Measurements from ENCODE around the gene BCL2L1.

Gene BCL2L1

DNA sequence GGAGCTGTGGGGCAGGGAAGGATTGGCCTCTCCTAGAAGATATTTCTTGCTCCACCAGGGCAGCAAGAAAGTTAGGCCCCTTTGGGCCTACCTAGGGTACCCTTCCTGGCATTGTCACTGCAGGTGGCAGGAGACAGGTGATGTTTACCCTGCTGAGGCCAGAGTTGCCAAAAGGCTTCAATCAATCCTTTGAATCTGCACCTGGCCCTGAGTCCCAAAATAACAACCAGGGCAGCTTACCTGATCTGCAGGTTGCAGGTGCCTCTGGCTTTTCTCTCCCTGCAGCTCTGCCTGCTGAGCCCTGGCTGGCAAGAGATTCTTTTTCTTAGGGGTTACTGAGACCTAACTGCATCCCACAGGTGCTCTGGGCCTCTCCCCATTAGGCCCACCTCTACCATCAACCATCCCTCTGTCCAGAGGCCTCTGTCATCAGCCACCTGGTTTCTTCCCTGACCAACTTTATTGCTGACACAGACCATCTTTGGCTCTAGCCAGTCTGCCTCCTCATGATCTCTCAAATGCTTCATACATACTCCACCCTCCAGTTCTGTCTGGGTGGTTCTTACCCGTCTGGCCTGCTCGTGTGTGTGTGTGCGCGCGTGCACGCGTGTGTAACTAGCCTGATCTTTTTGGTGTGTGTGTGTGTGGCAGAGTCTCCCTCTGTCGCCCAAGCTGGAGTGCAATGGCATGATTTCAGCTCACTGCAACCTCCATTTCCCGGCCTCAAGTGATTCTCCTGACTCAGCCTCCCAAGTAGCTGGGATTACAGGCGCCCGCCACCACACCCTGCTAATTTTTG, 13.7 kb downstream of the BCL2L1 start:
- no peak for DNase-seq (ENCODE audit: low spot score)

GRCh38 chr20:31707994-31708735, 14.5 kb downstream of the BCL2L1 start:
- DNase-seq (ENCODE audit: low spot score) = peak; percentile 52

DNA sequence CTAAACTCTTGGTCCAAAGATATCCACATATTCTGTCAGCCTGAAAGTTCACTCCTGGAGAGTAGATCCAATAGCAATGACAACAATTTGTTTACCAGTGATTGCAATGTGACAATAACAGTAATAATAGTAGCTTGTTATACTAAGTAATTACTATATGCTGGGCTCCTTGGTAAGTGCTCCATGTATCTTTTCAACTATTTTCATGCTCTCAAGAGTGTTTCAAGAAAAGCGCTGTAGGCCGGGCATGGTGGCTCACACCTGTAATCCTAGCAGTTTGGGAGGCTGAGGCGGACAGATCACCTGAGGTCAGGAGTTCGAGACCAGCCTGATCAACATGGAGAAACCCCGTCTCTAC, 15.4 kb downstream of the BCL2L1 start:
- DNase-seq (ENCODE audit: low spot score) = no peak

GRCh38 chr20:31706607-31707257, 15.9 kb downstream of the BCL2L1 start:
- DNase-seq (ENCODE audit: low spot score) = no peak

DNA sequence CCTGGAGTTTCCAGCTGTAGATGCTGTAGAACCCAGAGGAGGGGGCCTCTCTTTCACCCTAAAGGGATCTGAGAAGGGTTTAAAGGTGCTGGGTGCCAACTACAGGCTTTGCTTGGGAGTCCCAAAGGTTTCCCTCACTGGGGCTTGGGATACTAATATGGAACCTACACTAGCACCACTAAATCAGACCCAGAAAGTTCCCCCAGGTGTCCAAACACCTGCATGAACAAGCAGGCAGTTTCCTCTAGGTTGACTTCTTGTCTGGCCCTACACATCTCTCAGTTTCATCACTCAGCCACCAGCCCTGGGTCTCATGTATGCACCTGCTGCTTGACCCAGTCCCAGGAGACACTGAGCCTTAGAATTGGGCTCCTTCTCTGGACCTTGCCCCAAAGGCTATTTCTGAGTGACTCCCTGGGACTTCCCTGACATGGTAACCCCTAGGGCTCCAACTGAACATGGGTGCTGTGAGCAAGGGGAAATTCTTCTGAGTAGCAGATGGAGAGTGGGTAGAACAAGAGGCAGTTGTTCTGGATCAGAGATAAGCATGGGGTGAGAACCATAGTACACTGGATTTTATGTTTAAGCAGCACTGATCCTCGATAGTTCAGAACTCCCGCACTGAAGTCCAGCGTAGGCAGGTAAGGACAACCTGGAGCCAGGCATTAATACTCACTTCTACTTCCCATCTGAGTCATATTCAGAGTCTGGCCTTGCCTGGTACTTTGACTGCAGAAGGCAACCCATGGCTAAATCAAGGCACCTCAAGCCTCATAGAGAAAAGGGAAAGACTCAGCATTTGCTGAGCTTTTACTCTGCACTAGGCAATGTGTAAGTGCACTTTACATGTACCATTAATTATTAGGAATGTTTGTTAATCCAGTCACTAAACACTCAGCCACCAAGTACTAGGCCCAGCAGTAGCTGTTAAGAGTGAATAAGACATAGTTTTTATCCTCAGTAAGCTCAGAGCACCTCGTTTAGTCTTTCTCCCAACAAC, 16.8 kb downstream of the BCL2L1 start:
- DNase-seq (ENCODE audit: low spot score) = peak; percentile 77

DNA sequence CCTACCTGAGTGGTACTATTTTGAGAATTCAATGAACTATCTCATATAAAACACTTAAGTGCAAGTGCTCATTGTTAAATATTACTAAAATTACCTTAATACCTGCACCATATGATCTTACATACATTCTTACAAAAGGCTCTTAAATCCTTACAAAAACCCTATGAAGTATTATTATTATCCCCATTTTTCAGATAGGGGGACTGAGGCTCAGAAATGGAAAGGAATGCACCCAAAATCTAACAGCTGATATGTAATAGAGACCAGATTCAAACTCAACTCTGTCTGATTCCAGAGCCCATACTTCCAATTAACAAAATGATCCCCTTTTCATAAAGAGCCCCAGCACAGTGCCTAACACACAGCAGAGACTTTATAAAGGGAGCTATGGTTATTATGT, 17.5 kb downstream of the BCL2L1 start:
- no peak for DNase-seq (ENCODE audit: low spot score)

- DNase-seq (ENCODE audit: low spot score) = peak; percentile 98
Observed at GRCh38 chr20:31704225-31705119, 18.2 kb downstream of the BCL2L1 start.

DNA sequence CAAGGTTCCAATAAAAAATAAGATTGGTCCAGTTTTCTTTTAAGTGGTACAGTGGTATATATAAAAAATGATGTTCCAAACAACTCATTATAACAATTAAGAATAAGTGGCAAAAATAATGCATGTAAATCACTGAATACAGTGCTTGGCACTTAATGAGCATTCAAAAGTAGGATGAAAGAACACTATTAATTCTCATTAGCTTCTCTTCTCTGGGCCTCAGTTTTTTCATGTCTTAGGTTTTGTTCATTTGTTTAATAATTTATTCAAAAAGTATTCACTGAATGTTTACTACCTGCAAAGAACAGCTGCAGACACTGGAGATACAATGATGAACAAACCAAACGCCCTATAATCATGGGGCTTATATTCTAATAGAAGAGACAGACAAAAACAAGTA, 21.1 kb downstream of the BCL2L1 start:
- no peak for DNase-seq (ENCODE audit: low spot score)

DNA sequence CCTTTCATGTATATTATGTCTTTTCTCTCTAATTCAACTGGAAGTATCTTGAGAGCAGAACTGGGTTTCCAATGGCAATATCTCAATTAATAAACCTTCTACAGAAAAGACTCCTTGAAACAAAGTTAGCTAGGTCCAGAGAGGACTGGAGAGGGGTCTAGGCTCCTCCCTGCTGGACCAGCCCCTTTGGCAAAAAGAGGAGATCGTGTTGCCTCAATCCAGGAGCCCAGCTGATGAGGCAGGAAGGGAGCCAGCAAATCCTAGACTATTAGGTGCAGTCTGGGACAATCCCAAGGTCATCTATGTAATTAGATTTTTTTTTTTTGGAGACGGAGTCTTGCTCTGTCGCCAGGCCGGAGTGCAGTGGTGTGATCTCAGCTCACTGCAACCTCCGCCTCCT, 21.9 kb downstream of the BCL2L1 start:
- no peak for DNase-seq (ENCODE audit: low spot score)

DNA sequence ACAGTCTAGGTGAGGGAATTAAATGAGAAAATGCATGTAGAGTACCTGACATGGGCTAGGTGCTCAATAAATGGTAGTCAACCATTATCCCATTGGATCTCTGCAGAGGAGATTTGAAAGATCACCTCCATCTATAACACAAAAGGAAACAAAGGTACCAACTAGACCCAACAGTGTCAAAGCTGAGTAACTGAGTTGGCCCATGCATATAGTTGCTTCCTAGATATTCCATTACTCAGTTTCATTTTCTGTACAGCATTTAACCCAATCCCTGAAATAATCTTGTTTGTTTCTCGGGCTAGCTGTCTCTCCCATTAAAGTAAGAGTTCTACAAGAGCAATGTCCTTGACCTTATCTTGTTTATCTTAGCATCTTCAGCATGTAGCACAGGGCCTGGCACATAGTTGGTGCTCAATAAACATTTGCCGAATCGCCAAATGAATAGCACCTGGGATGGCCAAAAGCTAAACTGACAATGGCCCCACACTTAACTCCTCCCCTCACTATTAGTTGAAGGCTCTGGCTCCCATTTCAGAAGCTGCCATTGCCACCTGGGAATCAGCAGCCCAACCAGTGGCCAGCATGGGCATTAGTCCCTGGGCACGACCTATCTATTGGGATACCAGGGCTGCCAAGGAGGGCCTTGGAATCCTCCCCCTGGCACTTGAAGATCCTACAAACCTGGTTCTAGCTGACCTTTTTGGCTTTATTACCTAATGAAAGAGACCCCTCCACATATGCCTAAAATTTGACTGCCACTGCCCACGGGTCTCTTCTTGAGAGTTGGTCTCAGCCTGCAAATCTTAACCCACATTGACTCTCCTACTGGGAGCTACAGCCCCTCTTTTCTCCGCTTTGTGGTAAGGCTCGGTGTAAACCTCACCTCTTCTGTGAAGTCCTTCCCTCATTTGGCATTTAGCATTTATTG, 22.6 kb downstream of the BCL2L1 start:
- no peak for DNase-seq (ENCODE audit: low spot score)

DNA sequence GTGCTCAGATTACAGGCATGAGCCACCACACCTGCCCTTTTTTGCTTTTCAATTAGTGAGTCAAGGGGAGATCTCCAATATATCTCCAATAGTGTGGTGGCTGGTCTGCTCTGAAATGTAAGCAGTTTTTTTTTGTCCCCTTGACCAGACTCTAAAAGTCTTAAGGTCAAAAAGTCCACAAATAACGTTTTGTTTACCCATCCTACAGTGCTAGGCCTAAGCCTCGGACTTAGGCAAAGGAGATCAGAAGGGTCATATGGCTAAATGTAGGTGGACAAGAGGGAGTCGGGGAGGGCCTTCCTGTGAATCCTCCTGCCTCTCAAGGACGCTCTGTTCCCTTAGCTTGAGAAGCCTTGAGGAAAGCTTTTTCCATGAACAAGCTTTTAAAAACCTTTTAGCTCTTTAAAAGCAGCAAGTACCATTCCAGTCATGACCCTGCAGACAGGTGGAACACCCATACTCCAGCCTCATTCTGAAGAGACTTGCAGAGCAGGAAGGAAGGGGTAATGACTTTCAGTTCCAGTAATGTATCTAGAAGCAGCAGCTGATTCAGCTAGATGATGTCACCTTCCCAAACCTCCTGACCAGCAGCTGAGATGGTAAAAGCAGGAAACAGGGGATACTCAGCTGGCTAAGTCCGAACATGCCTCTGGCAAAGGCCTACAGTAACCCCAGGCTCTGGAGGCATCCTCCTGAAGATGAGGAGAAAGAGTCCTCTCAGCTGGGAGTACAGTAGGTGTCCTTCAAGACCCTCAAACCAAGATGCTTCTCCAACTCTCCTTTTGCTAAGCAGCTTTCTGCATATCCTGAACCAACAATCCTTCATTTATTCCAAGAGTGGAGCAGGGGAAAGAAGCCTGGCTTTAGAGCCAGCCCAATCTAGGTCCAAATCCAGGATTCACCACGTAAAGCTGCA, 23.6 kb downstream of the BCL2L1 start:
- DNase-seq (ENCODE audit: low spot score) = peak; percentile 97

DNA sequence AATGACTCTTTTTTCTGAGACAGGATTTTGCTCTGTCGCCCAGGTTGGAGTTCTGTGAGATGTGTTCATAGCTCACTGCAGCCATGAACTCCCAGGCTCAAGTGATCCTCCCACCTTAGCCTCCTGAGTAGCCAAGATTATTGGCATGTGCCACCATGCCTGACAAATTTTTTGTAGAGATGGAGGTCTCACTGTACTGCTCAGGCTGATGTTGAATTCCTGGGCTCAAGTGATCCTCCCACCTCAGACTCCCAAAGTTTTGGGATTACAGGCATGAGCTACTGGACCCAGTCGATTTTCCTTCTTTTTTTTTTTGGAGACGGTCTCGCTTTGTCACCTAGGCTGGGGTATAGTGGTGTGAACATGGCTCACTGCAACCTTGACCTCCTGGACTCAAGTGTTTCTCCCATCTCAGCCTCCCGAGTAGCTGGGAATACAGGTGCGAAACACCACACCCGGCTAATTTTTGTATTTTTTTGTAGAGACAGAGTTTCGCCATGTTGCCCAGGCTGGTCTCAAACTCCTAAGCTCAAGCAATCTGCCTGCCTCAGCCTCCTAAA, 24.3 kb downstream of the BCL2L1 start:
- DNase-seq (ENCODE audit: low spot score) = no peak

DNA sequence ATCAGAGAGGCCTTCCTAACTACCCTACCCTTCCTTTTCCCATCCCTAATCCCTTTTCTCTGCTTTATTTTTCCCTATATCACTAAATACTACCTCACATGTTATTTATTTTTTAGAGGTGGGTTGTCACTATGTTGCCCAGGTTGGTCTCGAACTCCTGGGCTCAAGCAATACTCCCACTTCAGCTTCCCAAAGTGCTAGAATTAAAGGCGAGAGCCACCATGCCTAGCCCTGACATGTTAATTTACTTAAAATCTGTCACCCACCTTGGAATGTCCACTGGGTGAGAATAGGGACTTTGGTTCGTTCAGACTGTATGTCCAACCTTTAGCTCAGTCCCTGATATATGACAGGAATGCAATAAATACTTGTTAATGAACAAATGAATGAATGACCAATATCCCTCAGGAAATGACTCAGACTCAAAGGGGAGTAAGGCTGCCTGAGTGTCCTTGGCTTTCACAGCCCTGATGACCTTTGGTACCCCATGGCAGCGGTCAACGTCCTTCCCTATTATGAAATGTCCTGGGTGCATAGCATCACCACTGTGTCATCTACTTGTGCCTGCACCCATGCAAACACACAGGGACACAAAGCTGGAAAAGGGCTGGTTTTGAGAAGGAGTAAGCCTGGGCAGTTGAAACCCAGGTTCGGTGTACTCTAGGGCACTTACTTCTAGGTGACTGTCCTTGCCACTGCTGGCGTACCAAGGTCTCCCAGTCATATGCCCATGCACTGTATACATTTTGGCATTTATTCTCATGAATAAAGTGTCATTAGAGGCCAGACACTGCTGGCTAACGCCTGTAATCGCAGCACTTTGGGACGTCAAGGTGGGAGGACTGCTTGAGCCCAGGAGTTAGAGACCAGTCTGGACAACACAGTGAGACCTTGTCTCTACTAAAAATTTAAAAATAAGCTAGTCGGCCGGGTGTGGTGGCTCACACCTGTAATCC, 26.5 kb downstream of the BCL2L1 start:
- DNase-seq (ENCODE audit: low spot score) = peak; percentile 99

- no peak for DNase-seq (ENCODE audit: low spot score)
Observed at GRCh38 chr20:31694842-31695593, 27.6 kb downstream of the BCL2L1 start.

DNA sequence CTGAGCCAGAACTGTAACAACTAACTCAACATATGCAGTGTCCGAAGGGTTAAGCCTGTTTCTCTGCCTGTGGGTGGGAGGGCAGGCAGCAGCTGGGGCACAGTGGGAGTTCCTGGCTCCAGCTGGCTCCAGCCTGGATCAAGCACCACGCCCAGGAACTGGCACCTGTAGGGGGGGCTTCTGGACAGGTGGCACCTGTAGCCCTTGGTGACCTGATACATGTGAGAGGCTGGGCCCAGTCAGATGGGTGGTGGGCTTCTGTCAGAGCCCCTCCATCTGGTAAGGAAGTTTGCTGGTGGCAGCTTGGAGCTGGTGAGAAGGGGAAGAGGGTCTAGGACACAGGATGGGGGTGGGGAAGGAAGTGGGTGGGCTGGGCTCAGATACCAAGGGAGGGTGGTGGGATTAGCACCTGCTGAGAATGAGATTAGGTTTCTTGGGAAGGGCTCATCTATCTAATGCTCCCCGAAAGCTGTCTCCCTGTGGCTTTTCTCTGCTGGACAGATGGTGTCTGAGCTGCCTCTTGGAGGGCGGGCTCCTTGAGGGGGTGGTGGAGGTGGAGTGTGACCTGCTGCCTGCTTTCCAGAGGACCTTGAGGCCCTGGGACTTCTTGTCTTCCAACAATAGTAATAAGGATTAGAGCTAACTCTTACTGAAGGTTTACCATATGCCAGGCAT, 28.5 kb downstream of the BCL2L1 start:
- DNase-seq (ENCODE audit: low spot score) = no peak

GRCh38 chr20:31693402-31693801, 29.3 kb downstream of the BCL2L1 start:
- DNase-seq (ENCODE audit: low spot score) = no peak
